HG03378 (cell line): ENCODE data around the gene PSMD13.

Experiments
- ATAC-seq: cut with Tn5 transposase; IDR thresholded peaks from one replicate; pipeline ENCODE4 v1.9.1; 2021; ENCODE audit warnings: mild to moderate bottlenecking, moderate library complexity; ENCODE audit not compliant: unreplicated experiment

The PSMD13 gene

DNA sequence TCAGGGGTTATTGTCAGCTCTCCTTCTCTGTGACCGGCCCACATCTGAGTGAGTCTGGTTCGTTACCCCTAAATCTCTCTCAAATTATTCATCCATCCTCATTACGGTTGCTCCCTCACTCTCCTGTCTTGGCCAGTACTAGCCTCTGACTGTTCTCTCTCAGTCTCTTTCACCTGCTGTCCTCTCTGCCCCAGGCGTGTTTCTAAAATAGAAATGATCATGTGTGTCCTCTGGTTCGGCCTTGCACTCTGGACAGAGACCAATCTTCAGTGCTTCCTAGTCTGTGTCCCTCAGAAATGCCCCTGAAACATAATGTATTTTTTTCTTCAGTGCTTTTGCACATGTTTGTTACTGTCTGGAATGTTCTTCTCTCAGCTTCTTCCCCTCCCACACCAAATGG, 4.9 kb downstream of the PSMD13 start:
- ATAC-seq: no peak

DNA sequence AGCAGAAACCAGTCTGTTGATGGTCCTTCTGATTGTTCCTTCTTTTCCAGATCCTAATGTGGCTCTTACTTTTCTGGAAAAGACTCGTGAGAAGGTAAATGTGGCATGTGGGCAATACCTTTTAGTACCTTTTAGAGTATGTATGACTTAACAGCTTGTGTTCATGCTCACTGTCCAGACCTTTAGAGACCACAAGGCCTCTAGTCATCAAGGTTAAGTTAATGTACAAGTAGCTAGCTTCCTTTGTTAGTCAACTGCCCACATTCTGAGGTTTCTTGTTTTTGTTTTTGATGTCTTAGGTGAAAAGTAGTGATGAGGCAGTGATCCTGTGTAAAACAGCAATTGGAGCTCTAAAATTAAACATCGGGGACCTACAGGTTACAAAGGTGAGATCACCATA, 7.6 kb downstream of the PSMD13 start:
- ATAC-seq: no peak

DNA sequence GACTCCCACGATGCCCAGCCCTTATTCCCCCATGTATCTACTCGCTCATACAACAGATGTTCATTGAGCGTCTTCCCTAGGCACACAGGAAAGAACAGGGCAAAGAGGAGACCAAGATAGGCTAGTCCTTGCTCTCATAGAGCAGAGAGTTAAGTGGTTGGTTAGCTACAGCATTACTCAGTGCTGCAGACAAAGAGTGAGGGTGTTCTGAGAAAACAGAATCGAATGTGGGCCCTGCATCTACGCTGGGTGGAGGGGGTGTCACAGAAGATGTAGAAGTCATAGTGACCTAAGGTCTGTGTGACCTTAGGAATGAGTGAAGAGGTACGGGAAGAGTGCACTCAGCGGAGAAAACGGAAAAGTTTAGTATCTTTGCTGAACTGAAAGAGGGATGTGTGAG, 12.3 kb downstream of the PSMD13 start:
- ATAC-seq: no peak

DNA sequence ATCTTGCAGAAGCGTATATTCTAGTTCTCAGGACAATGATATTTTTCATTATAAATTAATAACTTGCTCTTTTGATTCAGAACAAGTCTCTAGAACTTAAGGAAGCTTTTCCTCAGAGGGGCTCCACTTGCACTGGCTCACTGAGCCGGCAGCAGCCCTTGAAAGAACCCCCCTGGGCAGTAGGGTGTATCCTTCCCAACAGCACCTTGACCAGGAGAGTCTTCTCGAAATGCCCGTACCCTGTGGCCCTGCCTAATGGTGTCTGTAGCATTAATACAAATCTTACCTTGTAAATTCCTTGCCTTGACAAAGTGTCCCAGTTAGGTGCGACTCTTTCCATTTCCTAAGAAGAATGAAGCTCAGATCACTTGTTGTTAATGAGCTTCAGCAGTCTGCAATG, 13.5 kb downstream of the PSMD13 start:
- ATAC-seq: no peak

DNA sequence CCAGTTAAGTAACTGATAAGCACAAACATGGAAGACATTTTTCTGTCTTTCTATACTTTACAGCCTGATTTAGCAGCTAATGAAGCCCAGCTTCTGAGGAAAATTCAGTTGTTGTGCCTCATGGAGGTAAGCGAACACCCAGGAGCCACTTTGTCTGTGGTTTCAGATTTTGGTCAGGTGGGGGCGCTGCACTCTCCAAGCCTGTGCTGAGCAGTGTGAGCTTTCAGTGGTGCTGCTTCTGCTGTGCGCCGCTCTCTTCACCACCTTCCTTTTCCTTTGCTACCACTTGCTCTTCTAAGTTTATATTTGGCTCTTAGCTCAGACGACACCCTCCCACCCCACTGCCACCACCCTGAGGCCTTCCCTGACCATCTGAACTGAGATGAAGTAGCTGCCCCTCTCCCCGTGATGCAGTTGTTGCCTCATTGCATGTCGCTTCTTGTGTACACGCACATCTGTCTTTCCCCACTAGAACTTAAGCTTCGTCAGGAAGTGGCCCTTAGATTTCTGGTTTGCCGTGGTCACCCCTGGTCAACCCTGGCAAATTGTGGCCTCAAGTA, 14.0 kb downstream of the PSMD13 start:
- ATAC-seq: no peak

DNA sequence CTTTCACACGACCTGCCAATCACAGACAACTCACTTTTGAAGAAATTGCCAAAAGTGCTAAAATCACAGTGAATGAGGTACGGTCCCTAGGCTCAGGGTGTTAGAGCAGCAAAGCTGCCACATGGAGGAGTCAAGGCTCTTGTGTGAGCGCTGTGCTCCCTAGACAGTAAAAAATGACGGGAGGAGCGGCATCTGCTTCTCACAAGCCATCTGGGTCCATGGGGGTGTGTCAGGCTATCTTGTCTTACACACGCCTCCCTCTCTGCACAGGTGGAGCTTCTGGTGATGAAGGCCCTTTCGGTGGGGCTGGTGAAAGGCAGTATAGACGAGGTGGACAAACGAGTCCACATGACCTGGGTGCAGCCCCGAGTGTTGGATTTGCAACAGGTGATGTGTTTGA, 14.8 kb downstream of the PSMD13 start:
- no peak for ATAC-seq

DNA sequence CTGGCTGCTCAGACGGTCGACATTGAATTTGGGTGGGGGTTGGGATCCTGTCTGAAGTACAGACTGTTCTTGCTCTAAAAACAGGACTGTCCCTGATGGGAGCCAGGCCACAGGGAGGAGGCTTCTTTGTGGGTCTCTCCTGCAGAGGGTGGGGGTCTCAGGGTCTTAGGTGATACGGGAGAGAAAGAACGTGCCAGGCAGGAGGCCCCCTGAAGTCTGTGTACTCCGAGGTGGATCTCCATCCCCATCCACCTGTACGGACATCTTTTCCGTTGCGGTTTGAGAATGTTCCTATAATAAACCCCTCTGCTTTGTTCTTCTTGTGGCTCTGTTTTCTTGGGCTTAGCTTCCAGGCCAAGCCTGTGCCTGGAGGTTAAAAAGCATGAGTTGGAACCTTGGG, 15.9 kb downstream of the PSMD13 start:
- no peak for ATAC-seq

DNA sequence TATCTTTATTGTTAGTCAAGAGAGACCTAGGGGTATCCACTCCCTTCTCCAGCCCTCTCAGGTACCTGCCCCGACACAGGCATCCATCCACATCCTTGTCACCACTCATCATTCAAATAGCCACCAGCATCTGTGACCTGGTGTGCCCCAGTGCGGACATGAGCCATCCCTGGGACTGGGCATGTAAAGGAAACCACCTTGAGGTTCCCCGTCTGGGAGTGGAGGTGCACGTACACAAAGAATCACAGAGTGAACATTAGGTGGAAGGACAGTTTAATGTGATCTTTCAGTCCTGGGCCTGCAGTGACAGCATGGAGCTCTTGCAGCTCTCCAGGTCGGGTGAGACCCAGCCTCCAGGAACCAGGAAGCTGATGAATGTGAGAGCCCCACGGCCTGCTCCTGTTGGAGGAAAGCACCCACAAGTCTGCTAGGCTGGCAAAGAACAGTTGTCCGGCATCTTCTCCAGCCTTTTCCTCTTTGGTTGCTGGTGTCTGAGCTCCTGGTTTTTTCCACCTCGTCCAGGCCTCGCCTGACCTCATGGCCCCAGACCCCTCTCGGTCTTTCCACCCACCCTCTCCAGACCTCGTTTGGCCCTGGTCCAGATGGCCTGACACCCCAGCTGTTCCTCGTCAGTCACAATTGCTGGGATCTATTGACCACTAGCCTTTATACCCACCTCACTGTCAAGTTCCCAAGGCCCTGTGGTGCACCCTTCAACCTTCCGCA, 16.5 kb downstream of the PSMD13 start:
- ATAC-seq: no peak

DNA sequence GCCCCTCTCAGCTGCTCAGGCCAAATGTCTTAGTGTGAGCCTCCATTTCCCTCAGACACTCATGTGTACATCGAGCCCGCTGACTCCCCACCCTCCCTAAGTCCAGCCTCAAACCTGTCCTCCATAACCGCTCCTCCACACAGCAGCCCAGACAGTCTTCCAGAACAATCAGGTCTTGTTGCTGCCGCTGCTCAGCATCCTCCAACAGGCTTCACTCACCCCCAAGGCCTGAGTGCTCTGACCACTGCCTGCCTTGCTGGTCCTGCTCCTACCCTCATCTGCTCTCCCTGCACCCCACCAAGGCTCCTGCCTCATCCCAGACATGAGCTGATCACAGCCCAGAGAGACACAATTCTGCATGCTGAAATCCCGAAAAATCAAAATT, 17.1 kb downstream of the PSMD13 start:
- no peak for ATAC-seq

DNA sequence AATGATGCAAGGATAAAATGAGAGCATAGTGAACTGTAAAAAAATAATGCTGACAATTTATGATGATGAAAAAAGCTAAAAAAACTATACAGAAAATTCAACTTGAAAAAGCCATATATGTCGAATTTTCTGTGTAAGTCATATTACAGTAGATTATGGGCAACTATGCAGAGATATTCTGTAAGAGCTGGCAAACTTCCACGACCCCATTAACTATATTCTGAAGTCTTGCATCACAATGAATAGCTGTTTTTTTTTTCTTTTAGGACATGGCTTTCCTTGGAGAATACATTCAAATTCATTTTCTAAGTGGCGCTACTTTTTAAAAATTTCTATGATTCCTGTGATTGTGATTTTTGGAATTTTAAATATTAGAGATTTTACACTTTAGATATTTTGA, 18.4 kb downstream of the PSMD13 start:
- ATAC-seq: no peak

DNA sequence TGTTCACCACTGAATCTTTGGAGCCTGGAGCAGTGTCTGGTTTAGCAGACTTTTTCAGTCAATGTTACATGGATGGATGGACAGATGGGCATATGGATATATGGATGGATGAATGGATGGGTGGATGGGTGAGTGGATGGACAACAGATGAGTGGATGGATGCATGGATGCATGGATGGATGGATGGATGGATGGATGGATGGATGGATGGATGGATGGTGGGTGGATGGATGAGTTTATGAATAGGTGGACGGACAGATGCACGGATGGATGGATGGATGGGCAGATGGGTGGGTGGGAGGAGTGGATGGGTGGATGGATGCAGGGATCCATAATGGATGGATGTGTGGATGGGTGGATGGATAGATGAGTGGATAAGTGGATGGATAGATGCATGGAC, 19.0 kb downstream of the PSMD13 start:
- no peak for ATAC-seq

DNA sequence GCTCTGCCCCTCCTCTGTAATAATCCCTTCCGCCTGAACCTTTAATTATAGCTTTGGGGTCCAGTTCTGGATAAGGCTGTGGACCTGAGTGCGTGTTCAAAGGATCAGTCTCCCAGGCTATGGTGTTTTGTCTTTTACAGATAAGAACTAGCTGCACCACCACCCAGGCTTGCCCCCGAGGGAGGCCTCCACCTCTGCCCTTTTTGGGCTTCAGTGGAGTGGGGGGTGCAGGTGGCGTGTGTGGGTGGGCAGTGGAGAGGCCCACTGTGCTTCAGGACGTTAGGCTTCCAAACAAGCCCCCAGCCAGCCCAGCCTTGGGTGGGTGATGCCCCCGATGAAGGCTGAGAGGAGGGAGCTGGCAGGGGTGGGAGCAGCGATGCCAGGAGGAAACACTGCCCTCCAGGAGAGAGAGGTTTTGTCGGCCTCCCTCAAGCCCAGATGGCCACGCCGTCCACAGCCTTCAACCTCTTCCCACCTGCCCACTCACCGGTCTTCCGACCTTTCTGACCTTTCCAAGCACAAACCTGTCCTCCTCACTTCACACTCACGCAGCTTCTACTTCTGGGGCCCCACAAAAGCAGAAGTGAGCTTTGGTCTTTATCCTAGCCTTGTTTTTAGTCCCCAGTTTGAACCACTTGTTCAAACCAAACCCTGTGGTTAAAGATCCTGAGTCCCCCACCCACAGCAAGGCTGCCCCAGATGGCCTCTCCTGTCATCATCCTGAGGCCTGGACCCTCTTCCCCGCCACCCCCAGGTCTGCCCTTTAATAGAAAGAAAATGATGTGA, 20.4 kb downstream of the PSMD13 start:
- ATAC-seq: no peak

DNA sequence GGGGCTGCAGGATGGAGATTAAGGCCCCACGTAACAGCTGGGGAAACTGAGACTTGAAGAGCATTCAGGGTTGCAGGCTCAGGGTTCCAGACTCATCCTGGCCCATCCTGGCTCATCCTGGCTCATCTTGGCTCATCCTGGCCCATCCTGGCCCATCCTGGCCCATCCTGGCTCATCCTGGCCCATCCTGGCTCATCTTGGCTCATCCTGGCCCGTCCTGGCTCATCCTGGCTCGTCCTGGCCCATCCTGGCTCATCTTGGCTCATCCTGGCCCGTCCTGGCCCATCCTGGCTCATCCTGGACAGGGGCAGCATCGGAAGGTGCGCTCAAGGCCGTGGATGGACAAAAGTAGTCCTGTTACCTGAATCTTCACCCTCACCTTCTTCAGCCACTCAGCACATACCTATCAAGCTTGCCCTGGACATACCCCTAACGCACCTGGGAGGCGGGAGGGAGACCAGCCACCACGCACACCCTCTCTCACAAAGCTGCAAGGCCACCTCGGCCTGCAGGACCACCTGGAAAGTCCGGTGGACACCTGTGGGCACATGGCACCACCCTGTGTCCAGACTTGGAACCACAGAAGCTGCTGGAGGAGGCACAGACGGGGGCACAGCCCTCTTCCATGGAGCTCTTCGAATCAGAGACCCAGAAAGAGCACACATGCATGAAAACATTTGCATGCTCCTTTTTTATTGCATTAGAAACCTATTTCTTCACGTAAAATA, 21.2 kb downstream of the PSMD13 start:
- ATAC-seq: no peak

DNA sequence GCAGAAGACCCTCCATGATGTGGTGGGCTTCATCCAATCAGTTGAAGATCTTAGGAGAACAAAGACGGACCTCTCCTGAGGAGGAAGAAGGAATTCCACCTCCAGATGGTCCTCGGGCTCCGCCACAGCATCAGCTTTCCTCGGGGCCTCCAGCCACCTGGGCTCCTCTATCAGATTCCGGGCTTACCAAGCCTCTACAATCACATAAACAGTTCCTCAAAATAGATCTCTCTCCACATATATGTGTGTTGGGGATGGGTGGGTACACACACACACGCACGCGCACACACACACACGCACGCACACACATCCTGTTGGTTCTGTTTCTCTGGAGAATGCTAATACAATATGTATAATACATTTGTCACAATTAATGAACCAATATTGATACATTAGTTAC, 22.6 kb downstream of the PSMD13 start:
- no peak for ATAC-seq

DNA sequence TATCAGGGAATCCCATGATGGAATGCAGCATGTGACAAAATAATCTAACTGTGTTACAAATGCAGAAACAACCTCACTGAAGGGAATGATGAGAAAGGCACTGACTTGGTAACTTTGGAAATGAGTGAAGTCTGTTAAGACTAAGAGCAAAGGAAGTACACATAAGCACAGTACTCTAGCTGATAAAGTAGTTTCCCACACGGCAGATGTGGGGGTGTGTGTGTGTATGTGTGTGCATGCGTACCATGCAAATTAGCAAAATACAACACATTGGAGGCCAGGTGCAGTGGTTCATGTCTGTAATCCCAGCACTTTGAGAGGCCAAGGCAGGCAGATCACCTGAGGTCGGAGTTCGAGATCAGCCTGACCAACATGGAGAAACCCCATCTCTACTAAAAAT, 24.8 kb downstream of the PSMD13 start:
- no peak for ATAC-seq

DNA sequence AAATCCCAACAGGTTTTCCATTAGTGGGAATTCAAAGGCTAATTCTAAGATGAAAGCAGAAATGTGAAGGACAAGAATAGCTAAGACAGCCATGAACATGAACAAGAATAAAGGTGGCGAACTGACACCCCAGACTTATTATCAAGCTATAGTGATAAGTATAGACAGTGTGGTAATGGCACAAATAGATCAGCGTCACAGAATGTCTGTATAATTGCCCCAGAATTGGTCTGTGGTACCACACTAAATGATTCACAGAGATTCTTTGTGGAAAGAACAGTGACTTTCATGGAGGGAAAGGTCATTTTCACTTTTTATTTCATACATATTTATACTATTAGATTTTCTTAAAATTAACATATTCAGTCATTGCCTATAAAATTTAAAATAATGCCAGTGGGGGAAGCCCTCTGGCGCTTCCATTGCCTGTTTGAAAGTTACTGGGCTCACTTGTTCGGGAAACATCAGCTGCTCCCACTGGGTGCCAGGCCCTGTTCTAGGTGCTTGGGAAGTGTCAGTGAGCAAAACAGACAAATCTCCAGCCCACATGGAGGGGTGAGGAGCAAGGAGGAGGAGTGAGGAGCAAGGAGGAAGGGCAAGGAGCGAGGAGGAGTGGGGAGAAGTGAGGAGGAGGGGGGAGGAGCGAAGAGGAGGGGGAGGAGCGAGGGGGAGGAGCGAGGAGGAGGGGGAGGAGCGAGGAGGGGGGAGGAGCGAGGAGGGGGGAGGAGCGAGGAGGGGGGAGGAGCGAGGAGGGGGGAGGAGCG, 30.1 kb downstream of the PSMD13 start:
- ATAC-seq: no peak

DNA sequence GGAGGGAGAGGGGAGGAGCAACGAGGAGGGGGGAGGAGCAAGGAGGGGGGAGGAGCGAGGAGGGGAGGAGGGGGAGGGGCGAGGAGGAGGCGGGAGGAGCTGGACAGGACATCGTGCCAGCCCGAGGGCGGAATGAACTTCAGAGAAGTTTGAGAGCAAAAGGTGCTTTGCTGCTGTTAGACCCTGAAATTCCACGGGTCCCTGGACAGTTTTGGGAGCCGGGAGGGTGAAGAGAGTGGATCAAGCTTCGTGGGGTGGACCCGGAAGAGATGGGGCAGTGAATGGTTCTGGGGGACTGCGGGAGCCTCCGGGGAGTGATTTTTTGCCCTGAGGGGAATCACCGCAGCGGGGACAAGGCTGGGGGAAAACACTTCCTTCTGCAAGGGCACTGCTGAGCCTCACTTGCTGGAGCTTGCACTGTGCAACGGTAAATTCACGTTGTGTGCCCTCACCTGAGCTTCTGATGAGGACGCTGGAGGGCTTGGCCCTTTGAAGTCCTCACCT, 30.8 kb downstream of the PSMD13 start:
- ATAC-seq: no peak

DNA sequence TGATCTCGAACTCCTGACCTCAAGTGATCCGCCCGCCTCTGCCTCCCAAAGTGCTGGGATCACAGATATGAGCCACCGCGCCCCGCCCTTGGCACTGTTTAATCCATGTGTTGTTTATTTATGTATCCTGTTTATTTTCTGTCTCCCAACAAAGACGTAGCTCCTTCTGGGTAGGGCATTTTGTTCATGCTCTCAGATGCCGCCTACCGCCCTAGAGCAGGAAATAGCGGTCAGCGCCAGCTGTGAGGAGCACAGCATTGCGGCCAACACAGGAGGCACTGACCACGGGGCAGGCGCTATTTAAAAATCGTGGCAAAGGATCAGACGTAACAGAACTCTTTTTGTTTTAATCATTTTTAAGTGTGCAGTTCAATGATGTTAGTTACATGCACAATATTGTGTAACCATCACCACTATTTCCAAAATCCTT, 32.0 kb downstream of the PSMD13 start:
- peak; percentile 39 for ATAC-seq

DNA sequence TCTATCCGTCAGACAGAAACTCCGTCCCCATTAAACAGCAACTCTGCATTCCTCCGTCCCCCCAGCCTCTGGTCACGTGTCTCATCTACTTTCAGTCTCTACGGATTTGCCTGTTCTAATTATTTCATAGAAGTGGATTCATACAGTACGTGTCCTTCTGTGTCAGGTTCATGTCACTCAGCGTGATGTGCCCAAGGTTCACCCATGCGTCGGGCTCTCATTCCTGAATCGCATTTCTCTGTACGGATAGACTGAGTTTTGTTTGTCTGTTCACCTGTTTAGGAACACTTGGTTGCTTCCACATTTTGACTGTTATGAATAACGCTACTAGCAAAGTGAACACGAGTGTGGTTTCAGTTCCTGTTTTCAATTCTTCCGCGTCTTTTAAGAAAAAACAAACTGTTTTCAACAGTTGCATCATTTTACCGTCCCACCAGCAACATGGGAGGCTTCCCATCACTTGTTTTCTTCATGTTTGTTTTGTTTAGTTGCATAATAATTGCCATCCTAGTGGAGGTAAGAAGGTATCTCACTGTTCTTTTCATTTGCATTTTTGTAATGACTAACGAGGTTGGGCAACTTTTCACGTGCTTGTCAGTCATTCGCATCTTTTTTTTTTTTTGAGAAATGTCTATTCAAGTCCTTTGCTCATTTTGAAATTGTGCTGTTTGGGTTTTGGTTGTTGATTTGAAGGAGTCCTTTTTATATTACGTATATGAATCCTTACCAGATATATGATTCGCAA, 32.5 kb downstream of the PSMD13 start:
- peak; percentile 86 for ATAC-seq
